ENCODE results near the gene CENPO.

CENPO gene

DNA sequence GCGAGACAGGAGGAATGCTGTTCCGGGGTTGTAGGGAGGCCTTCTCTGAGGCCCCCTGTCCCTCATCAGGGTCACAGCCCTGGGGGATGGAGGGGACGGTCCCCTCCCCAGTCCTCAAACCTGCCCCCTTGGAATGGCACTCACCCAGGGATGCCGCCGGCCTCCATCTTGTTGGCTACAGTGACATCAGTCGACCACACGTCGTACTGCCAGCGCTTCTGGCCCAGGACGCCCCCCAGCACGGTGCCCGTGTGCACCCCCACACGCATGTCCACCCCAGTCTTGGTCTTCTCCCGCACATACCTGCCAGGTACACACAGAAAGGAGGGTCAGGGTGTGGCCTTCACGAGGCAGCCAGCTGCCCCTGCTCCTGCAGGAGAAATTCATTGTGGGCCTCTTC lies 46.5 kb downstream of the CENPO start:
- DNase-seq (ENCODE audit: low read depth) = no peak

DNA sequence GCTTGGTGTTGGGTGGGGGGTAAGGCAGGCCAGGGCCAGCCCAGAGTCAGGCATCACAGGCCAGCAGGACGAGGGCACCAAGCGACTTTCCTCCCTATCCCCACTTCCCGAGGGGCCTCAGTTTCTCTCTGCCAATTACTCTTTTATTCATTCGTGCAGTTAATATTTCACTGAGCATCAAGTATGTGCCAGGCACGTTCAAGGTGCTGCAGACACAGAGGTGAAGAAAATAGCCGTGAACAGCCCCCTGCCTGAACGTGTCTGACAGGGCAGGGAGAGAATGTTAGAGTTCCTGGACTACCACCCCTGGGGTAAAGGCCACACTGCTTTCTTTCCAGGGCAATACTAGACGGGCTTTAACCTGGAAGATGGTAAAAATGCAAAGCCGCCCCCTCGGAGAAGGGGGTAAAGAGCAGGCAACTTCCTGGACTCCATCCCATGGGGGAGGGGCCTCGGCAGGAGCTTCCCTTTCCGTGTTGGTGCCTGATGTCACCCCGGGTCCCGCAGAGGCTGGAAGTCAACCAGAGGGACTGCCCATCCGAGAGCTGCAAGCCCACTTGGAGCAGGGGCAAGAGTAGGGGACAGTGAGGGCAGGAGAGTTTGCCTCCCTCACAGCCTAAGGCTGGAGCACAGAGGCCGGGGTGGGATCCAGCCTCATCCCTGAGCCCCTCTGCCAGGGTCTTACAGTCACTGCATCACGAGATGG lies 47.1 kb downstream of the CENPO start:
- DNase-seq (ENCODE audit: low read depth) = no peak

DNA sequence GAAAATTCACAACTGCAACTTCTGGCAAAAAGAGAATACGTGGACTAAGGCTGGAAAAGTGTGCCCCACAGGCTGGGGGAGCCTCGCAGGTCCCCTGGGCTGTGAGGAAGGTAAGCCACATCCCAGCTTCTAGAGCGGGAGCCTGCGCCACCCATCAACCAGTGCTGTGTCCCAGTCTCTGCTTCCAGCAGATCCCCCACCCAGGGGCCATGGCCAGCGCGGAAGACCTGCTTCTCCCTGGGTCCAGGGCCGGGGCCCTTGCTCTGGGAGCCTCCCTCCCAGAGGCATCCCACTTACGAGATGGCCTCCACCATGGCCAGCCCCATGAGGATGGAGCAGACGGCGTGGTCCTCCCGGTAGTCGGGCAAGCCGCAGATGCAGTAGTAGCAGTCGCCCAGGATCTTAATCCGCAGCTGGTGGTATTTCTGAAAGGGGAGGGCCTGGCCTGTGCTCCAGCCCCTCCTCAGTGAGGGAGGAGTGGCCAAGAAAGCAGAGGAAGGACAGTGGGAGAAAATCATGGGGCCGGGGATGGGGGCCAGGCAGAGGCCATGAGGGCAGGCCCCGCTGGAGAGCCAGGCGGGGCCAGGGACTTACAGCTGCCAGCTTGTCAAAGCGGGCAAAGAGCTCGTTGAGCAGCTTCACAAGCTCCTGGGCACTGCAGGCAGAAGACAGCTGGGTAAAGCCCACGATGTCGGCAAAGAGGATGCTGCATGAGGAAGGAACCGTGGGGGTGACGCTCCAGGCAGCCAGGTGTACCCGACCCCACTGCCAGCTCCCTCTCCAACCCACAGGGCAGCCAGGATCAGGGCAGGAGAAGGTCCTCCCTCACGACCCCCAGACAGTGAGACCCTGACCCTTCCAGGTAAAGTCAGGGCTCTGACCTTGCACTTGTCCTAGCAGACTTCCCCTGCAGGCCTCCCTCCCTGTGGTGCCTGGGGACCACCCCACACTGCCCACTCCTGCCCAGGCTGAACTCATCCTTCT lies 48.0 kb downstream of the CENPO start:
- no peak for DNase-seq (ENCODE audit: low read depth)

DNA sequence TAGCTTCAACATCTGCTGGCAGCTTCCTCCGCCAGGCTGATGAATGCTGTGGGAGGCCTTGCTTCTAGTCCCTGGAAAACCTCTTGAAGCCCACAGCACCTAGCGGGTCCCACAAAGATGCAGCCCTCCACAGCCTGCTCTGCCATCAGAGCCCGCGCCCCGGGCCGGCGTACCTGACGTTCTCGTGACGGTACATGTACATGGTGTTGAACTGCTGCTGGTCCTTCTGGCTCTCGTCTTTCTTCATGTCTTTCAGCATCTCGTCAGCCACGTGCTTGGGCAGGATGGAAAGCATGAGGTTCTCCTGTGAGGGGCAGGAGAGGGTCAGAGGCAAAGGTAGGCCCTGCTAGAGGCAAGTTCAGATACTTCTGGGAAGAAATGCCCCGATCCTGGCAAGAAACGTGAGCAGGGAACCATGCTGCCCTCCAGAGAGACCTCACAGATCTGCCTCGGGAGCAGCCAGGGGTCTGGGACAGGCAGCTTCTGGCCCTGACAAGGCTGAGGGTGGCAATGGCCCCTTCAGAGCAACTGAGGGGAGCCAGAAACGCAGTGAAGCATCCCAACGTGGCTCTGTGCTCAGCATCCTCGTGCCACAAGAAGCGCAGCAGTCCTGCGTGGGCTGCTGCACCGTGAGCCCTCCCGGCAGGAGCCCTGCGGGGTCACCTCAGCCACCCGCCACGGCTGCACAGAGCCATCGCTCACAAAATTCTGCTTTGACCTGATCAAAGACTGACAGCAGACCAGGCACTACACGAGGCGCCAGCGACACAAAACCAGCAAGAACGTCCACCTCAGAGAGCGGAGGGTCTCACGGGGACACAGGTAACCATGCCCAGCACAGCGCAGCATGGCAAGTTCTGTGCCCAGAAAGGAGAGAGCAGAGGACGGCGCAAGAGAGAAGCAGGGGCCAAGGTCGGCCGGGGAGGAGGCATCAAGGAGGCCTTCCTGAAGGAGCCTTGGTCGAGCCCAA lies 49.1 kb downstream of the CENPO start:
- no peak for DNase-seq (ENCODE audit: low read depth)

DNA sequence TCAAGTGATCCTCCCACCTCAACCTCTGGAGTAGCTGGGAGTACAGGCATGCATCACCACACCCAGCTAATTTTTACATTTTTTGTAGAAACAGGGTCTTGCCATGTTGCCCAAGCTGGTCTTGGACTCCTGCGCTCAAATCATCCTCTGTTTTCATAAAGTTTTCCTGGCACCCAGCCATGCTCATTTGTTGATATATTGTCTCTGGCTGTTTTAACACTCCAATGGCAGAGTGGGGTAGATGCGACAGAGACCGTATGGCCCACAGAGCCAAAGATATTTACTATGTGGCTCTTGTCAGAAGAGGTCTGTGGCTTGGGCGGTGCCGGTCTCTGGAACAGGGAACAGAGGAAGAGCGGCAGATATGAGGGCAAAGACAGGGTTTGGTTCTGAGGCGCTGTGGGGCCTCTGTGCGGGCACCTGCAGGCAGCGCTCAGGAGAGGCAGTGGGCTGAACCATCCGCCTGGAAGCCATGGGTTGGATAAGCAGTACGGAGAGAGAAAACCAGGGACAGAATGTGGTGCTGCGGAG lies 50.2 kb downstream of the CENPO start:
- DNase-seq (ENCODE audit: low read depth) = no peak

DNA sequence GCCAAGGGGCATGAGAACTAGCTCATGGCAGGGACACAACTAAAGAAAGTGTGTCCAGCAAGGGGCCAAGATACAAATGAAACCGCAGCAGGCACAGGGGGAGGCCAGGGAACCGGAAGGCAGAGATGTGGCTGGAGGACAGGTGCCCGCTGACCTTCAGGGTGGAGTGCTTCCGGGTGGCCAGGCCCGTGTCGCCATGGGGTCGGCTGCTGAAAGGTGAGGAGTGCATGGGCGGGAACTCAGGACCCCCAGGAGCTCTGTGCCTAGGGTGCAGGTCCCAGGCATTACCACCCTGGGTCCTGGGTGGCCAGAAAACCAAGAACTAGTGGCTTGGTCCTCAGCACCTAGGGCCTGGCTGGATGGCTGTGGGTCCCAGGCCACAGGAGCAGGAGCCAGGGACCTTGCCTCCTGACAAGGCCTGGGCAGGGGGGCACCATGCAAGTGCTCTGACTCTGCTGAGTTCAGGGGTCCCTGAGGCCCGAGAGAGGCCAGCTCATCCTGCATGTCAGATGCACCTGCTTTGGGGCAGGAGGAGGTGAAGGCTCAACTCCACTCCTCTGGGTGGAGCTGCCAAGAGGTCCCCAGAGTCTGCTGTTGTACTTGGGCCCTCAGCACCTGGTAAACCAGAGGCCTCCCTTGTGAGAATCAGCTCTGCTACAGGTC lies 50.9 kb downstream of the CENPO start:
- DNase-seq (ENCODE audit: low read depth) = no peak

DNA sequence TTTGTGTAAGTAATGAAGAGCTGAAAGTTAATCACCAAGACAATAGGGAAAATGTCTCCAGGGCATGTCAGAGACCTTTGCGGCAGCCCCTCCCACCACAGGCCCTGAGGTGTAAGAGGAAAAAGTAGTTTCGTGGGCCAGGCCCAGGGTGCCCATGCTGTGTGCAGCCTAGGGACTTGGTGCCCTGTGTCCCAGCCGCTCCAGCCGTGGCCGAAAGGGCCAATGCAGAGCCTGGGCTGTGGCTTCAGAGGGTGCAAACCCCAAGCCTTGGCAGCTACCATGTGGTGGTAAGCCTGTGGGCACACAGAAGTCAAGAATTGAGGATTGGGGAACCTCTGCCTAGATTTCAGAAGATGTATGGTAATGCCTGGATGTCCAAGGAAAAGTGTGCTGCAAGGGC lies 52.5 kb downstream of the CENPO start:
- DNase-seq (ENCODE audit: low read depth) = no peak

DNA sequence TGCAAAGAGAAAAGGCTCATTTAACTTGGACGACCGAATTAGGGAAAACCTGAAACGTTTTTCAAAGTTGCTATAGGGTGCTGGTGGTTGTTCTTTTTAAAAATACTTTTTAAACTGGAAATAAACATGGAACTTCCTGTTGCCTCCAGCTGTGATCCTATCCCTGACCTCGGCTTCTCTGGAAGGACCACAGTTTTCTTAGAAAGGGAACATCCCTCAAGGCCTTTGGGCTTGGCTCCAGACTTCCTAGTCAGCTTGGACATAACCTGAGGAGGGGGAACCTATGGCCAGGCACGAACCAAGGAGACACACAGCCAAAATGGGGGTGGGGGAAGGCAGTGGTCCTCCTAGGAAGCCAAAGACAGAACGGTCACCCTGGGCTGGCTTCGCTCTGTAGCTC lies 57.7 kb downstream of the CENPO start:
- no peak for DNase-seq (ENCODE audit: low read depth)

DNA sequence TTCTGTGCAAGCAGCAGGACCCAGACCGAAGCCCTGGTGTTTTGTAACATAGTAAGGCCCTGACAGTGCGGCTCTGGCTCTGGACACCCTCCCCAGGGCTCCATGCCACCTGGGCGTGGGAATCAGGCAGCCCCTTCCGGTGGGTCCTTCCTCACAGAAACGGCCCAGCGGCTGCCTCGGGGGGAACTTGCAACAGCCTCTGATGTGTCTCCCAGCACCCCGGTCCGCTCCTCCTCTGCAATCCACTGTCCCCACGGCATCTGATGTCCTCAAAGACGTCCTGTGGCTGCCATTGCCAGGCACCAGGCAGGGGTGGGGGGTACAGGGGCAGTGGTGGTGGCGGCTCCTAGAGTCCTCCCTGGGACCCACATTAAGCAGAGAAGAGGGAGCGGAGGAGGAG lies 58.8 kb downstream of the CENPO start:
- DNase-seq (ENCODE audit: low read depth) = no peak

DNA sequence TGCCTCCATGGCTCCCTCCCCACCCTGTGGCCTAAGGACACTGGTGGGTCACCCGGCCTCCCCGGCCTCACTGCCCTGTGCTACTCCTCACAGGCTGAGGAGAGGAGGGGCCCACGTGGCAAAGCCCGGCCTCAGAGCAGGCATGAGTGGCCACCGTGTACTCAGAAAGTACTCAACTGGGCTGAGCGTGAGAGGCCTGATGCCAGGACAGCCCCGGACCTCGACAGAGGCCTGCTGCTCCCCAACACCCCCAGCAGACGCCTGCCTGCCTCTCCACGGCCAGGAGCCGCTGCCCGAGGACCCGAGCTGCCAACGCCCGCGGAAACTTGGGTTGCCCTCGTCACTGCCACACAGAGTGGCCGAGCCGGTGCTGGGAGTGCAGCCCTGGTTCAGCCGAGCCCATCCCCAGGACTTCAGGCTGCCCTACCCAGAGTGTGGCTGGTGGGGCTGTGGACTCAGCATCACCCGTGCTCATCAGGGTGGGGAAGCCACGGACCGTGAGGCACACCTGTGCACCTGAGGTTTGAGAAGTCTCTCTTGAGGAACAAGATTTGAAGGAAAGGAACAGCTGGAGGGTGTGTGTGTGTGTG lies 59.3 kb downstream of the CENPO start:
- no peak for DNase-seq (ENCODE audit: low read depth)

DNA sequence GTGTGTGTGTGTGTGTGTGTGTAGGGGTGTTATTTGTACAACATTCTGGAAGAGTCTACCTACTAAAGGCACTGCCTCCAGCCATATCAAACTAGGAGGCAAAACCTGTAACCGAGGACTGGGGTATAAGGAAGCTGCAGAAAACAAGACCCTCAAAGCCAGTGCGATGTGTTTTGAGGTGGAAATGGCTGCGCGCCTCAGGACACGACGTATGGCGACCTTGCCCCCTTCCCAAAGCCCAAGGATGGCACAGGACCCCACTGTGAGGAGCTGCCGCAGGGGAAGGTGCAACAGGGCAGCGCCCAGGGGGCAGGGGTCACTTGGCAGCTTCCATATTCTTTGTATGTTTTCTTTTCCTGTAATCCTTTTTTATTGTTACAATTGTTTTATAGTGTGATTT lies 59.8 kb downstream of the CENPO start:
- DNase-seq (ENCODE audit: low read depth) = no peak

DNA sequence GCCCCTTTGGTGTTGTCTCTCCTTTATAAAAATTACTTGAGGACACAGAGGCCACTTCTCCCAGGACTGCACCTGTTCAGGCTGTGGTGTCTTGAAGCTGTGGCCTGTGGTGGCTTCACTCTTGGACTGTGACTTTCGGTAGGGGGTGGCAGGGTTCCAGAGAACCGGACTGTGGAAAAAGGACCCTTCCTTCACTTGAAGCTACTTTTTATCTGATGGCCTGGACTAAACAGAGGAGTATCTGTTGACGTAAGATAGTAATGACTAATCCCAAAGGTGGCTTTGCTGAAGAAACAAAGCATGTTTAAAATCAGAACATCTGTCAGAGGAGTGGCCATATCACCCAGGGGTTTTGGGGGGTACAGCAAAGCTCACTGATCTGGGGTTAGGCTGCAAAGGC lies 60.8 kb downstream of the CENPO start:
- DNase-seq (ENCODE audit: low read depth) = no peak

DNA sequence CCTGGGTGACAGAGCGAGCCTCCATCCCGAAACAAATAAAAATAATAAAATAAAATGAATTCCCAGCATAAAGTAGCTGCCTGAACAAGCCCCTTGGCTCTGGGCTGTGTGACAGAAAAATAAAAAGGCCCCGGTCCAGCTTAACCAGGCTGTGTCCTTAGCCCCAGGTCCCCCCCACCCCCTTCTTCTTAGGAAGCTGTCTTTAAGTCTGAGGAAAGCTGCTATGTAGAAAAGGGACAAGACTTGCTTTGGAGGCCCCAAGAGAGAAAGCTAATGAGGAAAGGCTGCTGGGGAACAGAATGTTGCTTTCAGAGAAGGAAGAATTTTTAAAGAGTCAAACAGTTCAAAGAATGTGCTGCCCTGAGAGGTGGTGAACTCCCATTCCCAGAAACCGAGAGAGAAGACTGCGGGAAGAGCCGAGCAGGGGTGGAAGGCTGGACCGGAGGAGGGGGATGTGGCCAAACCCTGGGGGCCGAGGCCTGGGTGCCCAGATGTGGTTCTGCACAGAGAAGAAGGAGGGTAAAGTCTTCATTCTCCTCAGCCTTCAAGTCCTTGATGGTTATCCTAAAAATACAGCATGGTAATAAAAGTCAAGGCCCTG lies 61.9 kb downstream of the CENPO start:
- DNase-seq (ENCODE audit: low read depth) = no peak

DNA sequence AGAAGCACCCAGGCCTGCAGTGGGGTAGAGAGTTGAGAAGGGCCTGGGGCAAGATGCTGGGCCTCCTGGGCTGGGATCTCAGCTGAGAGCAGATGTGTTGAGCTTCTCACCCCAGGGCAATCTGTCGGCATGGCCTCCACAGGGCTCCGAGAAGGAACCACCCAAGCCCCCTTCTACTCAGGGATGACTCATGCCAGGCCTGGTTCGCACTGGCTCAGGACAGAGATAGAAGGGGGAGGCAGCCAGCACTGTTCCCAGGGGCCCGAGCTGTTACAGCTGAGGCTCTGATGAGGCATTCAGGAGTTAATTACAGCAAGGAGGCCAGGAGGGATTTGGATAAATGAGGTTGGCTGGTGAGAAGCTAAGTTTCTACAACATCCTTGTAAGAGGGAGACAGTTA lies 62.5 kb downstream of the CENPO start:
- no peak for DNase-seq (ENCODE audit: low read depth)

DNA sequence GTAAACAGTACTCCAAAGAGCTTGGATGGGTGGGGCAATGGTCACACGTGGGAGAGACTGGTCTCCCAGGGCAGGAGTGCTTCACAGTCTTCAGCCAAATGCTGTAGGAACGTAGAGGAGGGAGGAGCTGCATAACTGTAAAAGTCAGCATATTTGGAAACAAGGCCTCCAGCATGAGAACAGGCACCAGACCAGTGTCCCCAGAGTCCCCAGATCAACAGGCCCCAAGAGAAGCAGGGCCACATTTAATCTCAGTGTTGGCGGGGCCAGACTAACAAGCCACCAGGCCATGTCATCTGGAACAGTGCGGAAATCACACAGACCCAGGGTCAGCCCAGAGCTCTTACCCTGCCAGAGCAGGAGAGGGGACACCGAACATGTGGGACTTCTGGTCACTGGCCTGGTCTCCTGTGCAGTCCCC lies 63.6 kb downstream of the CENPO start:
- DNase-seq (ENCODE audit: low read depth) = no peak

DNA sequence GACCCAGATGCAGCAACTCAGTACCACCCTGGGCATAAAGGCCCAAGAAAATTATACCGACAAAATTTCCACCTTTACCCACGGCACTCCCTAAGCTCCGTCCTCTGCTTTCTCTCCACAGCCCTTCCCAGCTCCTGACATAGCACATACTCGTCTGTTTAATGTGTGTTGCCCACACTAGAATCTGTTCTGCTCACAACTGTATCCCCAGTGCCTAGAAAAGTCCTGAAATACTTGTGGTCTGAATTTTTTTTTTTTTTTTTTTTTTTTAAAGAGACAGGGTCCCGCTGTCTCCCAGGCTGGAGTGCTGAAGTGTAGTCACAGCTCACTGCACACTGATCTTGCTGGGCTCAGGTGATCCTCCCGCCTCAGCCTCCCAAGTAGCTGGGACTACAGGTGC lies 64.5 kb downstream of the CENPO start:
- no peak for DNase-seq (ENCODE audit: low read depth)

DNA sequence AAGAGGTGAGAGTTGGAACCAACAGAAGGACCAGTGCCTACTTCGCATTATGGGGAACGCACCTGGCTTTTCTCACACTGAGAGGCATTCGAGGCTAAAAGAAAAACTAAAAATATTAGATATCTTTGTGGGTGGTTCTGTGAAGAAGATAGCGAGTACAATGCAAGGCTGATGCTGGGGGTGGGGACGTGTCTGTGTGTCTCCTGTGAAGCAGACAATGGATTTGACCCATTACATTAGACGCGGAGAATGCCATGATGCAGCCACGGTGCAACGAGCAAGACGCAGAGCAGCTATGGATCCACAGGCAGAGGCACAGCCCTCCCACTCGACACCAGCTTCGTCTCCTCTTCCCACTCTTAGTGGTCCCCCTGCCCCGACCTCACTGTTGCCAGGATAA lies 65.8 kb downstream of the CENPO start:
- no peak for DNase-seq (ENCODE audit: low read depth)

DNA sequence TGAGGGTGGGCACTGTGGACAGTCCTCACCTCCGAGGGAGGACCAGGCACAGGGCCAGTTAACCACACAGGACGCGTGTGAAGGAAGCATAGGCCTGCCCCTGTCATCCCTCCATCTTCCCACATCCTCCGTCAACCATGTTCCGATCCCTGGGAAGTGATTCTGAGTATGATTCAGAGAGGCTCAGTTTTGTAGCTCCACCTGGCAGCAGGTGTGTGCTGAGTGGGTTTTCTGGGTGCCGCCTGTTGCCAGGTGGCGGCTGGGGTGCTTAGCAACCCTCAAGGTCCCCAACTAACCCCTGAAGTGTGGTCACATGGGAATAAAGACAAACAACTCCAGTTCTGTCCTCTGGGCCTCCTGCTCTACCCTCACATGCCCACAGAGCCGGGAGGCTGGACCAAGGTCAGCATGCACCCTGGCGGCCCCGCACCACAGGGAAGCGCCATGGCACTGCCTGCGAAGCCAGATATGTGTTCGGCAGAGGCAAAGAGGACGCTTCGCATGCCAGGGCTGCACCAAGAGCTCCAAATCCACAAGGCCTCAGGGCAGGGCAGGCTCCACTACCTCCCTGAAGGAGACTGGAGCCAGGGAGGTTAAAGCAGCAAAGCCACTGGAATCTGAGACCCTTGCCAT lies 66.9 kb downstream of the CENPO start:
- DNase-seq (ENCODE audit: low read depth) = no peak

DNA sequence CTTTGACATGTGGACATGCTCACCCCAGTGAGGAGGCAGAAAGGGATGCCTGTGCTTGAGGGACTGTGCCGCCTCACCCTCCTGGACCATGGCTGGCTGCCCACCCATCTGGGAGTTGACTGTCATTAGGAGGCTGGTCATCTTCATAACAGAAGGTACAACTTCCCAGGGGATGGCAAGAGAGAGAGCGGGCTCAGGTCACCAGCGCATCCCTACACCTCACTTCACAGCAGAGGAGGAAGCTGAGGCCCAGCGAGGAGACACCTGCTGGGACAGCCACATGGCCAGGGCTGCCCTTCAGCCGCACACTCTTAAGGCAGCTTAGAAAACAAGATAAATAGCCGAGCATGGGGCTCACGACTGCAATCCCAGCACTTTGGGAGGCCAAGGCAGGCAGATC lies 67.4 kb downstream of the CENPO start:
- DNase-seq (ENCODE audit: low read depth) = no peak

DNA sequence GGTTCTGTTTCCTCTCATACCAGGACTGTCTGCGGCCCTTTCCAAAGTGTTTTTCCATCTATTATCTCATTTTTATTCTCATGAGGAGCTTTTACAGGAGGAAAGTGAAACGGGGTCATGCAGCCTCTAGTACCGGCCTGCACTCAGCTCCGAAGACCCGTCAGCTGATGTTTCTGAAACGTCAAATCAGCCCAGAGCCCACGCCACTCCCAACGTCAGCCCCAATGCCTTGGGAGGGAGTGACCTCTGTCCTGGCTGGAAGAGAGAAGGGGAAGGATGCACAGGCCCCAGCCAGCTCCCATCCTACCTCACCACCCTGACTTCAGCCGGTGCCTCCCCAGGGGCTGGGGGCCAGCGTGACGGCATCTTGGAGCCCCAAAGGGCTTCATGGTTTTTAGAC lies 68.3 kb downstream of the CENPO start:
- DNase-seq (ENCODE audit: low read depth) = no peak

Data from activated T-cell treated with anti-CD3 and anti-CD28 coated beads for 1 hour (primary cell).